SK-N-MC (cell line): Measurements from ENCODE around the gene FBXO38.

ENCODE experiments used
- EZH2 ChIP-seq: fragments of 200-600 bp; sonication (generic); IDR thresholded peaks from one replicate; pipeline ENCODE4 v1.6.1; 2017; ENCODE audit warnings: antibody characterized with exemption
- FOXP2 ChIP-seq: optimal IDR thresholded peaks from 2 replicates; pipeline ENCODE3; 2011; ENCODE audit warnings: mild to moderate bottlenecking, moderate library complexity; ENCODE audit not compliant: insufficient read depth; ENCODE audit errors: extremely low read length, control extremely low read depth
- POLR2AphosphoS5 ChIP-seq: IDR thresholded peaks from 2 replicates; pipeline ENCODE4 v1.6.1; 2012; ENCODE audit warnings: mild to moderate bottlenecking, low read depth, low read length, borderline replicate concordance

DNA sequence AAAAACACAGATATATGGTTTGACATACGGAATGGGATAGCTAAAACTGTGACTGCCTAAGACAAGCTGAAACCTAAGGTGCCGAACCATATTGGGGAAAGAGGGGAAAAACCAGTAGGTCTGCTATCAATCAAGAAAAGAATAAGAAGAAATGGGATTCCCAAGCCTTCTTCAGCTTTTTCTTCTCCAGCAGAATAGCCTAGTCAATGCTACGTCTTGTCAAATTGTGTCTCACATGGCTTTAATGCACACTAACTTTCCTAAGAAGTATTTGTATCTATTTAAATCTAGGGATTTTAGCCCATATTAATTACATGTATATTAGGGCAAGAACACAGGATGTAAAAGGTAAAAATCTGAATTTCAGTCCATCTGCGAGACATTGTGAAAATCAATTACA lies 797 bp upstream of the FBXO38 start:
- TF ChIP-seq EZH2 = no peak
- TF ChIP-seq POLR2AphosphoS5 = no peak
- TF ChIP-seq FOXP2 = no peak
